GM19395 (cell line): ENCODE results near the gene TMPRSS13.
"Not testable (repeated sequence)": the region's sequence is repeated elsewhere in the genome, so short reads cannot be mapped to it uniquely, and the experiment has no call there.

Source experiments
- ATAC-seq: cut with Tn5 transposase; IDR thresholded peaks from one replicate; pipeline ENCODE4 v1.9.1; 2021; ENCODE audit warnings: mild to moderate bottlenecking, moderate library complexity; ENCODE audit not compliant: unreplicated experiment

TMPRSS13 gene

DNA sequence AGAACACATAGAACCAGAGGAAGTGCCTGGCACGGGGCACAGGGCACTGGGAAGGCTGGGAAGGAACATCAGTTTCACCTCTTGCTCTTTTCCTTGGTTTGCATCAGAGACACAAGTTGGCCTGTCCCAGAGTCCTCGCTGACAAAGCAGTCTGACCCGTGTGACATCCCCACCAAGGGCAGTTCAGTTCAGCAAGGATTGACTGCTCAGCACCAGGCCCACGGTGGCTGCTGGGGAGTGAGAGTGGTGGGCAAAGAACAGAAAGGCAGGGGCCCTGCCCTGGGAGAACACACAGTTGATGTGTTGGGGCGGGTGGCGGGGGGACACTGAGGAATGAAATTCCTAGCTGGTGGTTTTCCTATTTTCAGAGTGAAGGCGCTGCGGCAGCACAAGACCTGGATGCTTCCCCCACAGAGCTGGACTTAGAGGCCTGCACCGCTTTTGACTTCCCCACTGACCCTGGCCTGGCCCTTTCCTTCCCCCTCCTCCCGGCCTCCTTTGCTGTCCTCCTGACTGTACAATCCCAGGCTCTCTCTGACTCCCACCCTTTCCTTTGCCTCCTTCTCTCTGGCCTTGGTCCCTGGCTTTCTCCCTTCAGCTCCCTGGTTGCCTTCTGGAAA lies 2.2 kb upstream of the TMPRSS13 start:
- ATAC-seq: no peak

DNA sequence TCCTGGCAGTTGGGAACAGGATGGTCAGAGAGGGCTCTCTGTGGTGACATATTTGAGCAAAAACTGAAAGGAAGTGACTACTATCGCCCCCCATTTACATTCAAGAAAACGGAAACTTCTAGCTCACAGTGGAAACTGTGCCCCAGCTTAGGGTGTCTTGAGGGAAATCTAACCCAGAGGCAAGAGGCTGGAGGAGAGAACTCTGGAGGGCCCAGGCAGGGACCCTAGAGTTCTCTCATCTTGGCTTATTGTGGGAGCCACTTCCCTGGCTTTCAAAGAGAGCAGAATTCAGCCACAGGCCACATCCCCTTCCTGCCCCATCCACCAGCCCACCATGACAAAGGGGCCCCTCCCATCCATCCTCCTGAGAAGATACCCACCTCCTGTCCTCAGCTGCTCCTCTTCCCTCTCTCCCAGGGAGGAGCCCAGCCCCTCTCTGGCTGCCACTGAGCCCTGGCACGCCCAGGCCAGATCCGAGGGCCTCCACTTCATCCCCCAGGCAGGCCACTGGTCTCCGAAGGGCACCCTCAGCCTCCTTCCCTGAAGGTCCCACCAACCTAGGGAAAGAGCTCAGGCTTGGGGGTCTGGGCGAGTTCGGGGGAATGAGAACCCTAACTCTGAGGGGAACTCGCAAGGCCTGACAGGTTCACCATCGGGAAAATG lies 1.6 kb upstream of the TMPRSS13 start:
- ATAC-seq: no peak

DNA sequence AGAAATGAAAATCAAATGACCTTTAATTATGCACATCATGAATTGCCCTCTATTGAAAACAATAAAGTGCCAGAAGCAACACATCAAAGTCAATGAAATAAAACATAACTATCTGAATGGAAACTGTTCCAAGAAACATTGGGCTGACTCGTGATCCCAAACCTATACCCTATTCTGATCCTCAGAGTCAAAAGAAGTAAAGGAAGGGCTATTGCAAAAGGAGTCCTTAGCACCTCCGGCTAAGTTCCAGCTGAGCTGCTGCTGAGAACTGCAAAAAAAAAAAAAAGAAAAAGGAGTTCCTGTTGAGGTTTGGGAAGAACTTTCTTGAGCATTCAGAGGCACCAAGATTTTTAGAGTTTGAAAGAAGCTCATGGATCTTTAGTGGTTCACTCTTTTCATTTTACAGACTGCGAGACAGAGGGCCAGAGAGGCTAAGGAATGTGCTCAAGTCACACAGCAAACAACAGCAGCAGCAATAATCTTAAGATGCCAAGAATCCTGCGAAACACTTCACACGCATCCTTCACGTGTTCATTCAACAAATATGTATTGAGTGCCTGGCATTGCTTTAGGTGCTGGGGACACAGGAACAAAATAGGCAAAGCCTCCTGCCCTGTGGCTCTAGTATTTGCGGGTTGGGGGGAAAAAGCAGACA lies 841 bp upstream of the TMPRSS13 start:
- no peak for ATAC-seq

DNA sequence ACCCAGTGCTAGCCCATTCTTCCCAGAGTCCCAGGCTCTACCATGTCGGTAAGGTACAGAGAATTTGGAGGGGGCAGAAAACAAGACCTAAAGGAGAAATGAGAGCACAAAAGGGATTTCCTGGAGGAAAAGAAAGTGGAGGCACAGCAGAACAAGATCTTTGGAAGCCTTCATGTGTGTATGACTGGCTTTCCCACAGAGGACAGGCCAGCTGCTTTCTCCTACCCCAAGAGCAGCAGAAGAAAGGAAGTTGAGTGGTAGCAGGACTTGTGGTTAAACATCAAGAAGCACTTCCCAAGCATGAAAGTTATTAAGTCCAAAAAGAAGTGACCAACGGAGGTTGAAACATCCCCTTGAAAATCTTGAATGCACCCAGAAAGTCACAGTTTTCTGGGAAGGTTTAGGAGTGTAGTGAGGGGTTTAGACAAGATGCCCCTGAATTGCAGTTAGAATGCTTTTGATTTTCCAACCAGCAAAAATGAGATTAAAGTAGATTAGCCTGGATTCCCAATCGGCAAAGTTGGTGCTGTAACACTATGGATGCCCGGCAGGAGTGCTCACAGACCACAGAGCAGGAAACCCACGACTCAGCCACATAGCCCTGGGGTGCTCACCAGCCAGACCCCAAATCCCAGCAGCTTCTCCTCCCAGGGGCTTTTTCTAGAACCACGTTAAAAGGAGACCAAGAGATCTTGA lies 608 bp downstream of the TMPRSS13 start:
- ATAC-seq: no peak

DNA sequence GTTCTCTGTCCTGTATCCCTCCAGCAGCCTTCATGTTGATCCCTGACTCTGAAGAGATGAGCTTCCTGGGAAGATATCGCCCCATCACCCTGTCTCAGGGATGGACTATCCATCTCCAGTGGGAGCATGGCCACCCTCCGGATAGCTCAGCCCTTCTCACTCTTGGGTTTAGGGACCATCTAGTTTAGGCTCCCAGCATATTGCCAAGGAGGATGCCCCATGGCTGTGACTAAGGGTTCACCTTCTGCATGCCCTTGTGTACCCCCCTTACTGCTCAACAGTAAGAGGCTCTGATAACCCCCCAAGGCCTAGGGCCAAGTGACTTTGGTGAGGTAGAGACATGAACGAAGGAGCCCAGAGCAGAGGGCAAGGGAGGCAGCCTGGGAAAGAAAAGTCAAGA lies 1.3 kb downstream of the TMPRSS13 start:
- no peak for ATAC-seq

DNA sequence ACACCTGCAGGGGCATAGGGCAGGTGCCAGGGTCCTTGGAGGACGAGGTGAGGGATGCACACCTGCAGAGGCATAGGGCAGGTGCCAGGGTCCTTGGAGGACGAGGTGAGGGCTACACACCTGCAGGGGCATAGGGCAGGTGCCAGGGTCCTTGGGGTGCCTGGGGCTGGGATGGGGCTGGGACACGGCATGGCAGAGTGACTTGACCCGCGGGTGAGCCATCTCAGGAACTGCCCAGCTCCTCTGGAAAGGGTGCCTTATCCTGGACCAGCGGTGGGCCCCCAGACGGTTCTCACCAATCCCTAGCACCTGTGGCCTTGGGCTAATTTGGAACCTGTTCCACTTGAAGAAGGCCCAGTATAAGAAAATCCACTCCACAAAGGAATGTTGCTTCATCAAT lies 3.0 kb downstream of the TMPRSS13 start:
- not testable (repeated sequence) for ATAC-seq

DNA sequence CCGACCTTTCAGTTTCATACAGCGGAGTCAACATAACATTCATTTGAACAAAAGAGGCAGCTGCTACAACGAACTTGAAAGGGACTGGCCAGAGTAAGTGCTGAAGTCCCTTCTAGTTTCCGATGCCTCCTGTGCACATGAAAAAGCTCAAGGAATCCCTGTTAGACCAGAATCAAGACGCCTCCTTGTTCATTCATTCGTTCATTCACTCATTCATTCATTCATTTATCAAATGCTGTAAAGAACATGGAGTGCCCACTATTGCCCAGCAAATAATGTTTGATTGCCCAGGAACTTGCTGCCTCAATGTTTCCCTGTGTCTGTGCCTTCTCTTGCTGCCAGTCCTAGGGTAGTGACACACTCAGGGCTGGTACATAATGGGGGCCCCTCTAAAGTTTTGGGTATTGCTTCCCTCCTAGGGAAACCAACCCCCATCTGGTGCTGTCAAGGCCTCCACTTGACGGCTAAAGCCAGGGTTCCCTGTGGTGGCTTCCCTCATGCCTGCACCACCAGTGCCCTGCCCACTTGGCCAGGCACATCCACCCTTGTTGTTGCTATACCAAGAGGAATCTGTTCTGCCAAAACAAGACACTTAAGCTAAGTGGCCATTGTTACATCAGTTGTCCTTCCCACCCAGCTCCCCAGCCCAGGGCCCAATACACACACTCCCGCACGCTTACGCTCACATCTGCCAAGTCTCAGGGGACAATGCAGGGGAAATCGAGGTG lies 3.8 kb downstream of the TMPRSS13 start:
- ATAC-seq: no peak

DNA sequence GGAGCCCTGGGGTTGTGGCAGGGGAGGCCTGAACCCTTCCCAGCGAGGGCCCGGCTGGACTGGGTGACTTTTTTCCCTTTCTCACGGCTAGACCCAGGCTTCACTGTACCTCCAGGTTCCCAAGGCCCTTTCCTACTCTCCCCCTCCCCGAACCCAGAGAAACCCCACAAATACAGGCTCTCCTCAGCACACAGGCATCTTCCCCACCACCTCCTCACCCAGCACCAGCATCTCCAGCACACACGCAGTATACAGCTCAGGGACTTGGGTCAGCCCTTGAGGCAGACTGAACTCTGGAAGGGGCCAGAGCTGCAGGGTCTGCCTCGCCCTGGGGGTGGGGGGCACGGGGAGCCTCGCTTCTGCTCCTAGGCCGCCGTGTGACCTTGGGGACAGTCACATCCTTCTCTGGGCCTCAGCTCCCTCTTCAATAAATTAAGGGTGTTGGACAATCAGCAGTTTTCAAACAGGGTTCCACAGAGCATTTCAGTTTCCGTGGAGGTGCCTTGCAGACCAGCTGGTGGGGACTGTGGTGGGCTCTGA lies 4.5 kb downstream of the TMPRSS13 start:
- ATAC-seq: no peak

DNA sequence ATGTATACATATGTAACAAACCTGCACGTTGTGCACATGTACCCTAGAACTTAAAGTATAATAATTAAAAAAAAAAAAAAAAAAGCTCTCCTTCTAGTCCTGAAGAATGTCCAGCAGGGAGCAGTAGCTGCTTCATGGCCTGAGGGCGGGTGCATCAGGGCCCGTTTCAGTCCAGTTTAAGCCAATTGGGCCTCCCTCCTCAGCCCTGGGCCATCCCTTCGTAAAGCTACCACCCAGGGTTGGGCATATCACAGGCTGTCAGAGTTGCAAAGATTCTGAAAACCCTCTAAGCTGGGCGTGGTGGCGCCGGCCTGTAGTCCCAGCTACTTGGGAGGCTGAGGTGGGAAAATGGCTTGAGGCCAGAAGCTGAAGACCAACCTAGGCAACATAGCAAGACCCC lies 5.4 kb downstream of the TMPRSS13 start:
- no peak for ATAC-seq

DNA sequence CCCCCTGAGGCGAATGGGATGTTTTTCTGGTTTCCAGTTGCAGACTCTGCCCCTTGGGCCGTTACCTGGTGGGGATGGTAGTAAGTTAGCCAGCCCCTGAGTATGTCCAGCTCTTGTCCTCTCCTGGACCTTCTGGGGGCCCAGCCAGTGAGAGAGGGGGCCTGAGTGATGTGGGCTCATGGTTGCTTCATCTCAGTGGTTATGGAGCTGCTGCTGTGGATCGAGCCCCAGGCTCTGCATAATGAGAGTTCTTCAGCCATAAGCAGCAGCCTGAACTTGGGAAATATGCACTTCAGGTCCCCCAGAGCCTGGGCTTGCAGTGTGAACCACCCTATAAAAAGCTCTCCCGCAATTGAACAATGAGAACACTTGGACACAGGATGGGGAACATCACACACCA lies 5.9 kb downstream of the TMPRSS13 start:
- no peak for ATAC-seq

DNA sequence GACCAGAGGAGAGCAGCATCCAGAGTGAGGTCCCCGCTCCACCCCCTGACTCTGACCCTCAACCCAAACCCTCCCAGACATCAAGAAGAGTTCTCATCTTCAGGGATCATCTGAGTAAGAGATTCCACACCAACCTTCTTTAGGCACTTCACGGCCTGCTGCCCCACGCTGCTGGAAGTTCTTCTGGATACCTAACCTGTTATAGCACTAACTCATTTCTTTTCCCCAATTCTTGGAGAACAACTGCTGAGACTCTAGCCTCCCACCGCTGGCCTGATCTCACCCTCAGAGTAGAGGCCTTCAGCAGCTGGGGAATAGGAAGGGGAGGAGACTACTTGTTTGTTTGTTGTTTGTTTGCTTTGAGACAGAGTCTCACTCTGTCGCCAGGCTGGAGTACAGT lies 7.3 kb downstream of the TMPRSS13 start:
- ATAC-seq: no peak

DNA sequence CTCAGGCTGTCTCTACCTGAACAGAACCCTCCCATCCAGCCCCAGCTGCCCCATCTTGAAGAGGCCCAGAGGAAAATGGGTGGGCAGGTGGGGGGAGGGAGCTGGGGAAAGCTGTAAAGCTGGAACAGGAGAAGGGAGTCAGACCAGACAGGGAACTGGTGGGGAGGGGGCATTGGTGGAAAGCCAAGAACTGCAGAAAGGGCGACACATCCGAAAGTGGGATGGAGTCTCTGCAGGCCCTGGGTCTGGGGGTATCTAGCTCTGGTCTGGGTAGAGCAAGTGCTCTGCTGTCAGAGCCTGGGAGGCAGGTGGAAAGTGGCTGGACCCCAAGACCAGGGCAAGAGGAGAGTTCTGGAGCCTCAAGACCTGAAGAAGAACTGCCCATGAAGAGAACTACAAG lies 7.7 kb downstream of the TMPRSS13 start:
- ATAC-seq: no peak

DNA sequence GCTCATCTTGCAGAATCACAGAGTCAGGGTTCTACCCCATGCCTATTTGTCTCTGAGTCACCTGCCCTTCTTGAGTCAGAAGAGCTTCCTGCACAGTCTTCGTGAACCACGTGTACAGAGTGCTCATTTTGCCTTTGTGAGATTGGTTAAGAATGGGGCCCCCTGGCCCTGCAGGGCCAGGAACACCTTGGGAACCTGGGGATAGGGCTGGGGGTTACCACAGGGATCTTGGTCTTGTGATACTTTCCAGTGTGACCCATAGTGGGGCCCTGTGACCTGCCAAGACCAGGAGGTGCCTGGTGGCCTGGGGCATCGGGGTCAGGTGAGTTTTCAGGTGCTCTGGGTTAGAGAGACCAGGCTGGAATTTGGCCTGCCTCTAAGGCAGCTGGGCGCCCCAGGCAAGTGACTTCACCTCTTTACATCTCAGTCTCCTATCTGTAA lies 9.4 kb downstream of the TMPRSS13 start:
- ATAC-seq: no peak

DNA sequence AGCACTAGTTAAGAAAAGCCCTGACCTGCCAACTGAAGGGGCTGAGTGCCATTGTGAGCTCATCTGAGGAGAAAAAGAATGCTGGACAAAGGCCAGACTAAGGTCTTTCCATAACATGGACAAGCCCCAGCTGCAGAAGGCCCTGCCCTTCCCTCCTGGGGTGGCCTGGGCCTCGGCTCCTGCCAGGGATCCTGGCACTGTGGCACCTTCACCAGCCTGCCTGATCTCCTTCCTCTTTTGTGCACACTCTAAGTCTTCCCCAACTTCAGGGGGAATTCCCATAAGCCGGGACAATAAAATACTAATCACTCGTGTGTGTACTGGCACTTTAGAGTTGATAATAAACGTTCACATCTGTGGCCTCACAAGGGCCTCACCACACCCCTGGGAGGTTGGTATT lies 9.9 kb downstream of the TMPRSS13 start:
- ATAC-seq: no peak

DNA sequence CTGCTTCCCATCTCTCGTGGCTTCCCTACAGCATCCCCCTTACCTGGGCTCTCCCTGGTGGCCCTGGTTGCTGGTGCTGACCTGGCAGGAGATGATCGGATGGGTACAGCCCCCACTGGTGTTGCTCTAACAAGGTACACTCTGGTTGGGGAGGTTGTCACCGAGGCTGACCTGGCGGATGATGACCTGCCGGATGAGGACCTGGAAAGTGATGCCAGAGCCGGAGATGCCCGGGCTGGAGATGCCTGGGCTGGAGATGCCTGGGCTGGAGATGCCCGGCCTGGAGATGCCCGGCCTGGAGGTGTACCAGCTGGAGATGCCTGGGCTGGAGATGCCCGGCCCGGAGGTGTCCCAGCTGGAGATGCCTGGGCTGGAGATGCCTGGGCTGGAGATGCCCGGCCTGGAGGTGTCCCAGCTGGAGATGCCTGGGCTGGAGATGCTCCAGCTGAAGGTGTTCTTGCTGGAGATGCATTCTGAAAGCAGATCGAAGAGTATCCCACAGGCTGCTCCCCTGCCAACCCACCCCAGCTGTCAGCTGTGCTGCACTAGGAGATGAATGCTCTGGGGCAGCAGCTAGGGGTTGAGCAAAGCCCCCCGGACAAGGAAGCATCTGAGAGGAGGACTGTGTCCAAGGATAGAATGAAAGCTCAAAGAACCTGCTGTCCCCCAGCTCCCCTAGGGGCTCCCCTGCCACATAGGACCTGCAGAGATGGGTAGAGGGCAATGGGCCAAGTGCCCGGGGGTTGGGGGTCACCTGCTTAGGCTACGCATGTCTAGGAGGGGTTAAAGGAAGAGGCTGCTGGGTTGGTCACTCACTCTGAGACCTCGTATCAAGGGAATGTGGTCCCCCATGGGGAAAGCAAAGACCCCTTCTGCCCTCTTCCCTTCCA lies 10.6 kb downstream of the TMPRSS13 start:
- ATAC-seq: no peak

DNA sequence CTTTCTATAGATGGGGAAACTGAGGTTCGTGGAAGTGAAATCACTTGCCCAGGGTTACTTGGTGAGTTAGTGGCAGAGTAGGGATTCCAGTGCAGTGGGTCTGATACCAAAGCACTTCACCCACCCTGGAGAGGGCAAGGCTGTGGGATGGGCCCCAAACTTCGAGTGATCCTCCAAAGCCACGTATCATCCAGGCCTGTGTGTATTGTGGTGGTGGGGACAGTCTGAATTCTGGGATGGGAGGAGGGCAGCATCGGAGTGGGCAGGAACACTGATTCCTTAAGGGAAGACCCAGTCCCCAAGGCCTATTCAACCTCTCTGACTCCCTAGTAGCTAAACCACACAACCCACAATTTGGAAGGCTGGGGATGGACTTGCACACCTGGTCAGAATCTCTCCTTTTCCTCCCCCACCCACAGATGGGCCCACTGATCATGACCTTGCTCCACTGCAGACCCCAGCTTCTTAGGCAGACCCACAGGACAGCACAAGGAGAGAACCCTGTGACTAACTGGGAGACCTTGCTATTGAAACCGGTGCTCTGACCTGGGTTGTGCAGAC lies 11.5 kb downstream of the TMPRSS13 start:
- no peak for ATAC-seq

DNA sequence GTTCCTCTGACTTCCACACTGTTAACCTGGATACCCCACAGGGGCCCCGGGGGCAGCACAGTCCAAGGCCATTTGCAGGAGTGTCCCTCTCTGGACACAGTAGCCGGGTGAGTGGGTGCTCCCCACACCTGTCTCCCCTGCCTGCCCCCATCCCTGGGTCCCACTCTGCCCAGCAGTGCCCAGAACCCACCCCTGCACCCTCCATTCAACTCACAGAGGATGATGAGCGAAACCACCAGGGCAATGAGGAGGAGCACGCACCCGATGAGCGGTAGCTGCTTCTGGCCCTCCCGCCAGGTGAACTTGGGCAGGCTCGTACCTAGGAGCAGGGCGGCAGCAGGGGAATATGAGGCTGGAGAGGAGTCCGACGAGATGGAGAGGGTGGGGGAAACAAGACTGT lies 12.2 kb downstream of the TMPRSS13 start:
- no peak for ATAC-seq

DNA sequence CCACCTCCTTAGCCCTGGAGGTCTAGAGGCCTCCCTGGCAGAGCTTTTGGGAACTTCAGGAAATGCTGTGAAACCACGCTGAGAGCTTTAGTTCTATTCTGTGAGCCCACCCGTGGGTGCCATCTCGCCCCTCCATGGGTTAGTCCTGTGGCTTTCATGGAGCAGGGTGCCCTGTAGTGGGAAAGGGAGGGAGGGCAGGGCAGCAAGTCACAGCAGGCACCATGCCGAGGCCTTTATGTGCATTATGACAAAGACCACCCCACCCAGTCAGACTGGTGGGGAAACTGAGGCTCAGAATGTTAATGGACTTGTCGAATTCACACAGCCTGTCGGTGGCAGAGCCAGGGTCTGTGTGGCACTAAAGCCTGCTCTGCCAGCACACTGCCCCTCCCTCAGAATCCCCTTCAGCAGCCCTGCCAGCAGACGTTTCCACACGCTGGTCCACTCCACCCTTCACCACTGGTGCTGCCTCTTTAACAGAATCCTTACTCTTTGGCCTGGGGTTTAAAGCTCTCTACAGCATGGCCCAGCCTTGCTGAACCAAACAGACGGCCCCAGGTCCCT lies 13.4 kb downstream of the TMPRSS13 start:
- ATAC-seq: no peak

DNA sequence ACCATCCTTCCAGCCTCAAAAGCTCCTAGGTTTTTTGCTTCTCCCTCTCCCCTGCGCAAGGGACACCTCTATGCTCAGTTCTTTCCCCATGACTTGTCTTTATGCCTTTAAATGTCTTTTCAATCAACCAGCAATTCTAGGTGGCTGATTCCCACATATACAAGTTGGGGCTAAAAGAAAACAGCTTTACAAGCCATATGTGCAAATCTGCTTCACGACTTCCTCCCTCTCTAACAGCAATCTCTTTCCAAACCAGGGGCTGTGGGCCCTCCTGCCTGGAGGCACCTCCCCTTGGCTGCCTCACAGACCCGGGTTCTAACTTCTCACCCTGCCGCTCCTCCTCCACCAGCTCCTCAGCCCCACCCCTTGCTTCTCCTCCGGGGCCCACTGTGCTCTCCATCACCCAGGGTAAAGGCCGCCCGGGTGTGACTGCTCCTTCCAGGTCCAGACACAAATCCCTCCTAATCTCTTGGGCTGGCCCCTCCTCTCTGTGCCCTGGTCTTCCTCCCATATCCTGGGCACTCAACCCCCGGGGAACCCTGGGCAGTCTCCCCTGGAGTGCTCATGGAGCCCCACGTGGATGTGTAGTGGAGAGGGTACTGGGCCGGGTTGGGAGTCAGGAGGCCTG lies 14.1 kb downstream of the TMPRSS13 start:
- no peak for ATAC-seq
